Mammary epithelial cell (primary cell): ENCODE measurements around the gene RIPOR3.

ENCODE experiments used
- EZH2 ChIP-seq: IDR thresholded peaks from 2 replicates; pipeline ENCODE4 v1.6.1; 2012; ENCODE audit warnings: low read length, inconsistent platforms, borderline replicate concordance
- TF ChIP-seq, protein P1 (sequence below), 2 donors: IDR thresholded peaks in 1 of 2; conservative IDR thresholded peaks in 1 of 2; 2 replicates each; pipeline ENCODE4 v1.5.1; 2011 to 2012; ENCODE audit warnings: inconsistent platforms in 2 of 2, low read length in 2 of 2, mild to moderate bottlenecking in 2 of 2, control low read depth in 1 of 2, low read depth in 1 of 2; ENCODE audit not compliant: insufficient read depth in 1 of 2; ENCODE audit errors: extremely low read depth in 1 of 2

DNA sequence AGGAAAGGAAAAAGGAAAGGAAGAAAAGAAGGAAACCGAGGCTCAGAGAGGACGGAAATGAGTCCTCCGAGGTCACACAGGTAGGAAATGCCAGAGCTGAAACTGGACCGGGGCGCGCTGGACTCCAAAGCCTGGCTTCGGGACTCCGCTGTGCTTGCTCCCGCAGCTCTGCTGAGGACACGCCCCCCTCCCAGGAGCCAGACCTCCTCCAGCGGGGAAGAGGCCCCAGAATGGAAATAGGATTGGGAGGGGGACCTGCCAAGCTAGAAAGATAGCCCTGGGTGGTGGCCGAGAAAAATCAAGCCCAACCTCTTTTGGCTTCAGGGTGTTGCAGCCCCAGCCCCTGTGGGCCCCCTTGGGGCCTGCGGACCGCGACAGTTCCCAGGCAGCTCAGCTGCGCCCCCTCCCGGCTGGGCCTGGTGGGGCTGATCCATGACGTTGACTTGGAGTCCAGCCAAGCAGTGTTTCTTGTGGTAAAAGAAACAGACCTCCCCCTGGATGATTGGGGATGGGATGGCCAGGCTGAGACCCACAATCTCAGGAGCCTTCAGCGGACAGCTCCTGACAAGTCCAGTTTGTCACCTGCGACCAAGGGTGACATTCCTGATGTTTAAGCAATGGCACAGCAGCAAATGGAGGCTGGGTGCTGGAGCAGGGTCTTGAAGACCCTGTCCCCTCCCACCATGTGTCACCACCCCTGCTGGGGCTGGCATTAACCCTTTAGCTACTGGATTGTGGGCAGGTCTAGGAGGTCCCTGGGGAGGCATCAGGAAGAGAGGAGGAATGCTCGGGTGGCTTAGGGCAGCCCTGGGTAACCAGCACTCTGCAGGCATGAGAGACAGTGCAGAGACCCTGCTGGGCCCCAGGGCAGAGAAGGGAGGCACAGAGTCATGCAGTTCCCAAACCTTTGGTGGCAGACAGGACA is 55.4 kb downstream of the RIPOR3 start:
- TF ChIP-seq, protein P1, sequence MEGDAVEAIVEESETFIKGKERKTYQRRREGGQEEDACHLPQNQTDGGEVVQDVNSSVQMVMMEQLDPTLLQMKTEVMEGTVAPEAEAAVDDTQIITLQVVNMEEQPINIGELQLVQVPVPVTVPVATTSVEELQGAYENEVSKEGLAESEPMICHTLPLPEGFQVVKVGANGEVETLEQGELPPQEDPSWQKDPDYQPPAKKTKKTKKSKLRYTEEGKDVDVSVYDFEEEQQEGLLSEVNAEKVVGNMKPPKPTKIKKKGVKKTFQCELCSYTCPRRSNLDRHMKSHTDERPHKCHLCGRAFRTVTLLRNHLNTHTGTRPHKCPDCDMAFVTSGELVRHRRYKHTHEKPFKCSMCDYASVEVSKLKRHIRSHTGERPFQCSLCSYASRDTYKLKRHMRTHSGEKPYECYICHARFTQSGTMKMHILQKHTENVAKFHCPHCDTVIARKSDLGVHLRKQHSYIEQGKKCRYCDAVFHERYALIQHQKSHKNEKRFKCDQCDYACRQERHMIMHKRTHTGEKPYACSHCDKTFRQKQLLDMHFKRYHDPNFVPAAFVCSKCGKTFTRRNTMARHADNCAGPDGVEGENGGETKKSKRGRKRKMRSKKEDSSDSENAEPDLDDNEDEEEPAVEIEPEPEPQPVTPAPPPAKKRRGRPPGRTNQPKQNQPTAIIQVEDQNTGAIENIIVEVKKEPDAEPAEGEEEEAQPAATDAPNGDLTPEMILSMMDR (conservative IDR thresholded peaks at IDR 0.05 in 1 of 2, IDR thresholded peaks at IDR 0.05 in 1 of 2; ENCODE audit: extremely low read depth in 1 of 2, insufficient read depth in 1 of 2, low read depth in 1 of 2, low read length in 2 of 2): peak; percentile 87 to 92
- no peak for TF ChIP-seq EZH2
